Stimulated activated CD8-positive, alpha-beta memory T cell treated with anti-CD3 and anti-CD28 coated beads, Interleukin-7, amount 100 ng/mL, for 24 hours (primary cell): Measurements from ENCODE around the gene TMEM175.
"Not testable (repeated sequence)": the region's sequence is repeated elsewhere in the genome, so short reads cannot be mapped to it uniquely, and the experiment has no call there.

ENCODE experiments used
- DNase-seq: peaks from one replicate; pipeline ENCODE4 v3.0.0-alpha.2; 2020; ENCODE audit warnings: low read depth

Gene TMEM175

GRCh38 chr4:915041-915474 lies 17.2 kb upstream of the TMEM175 start:
- no peak for DNase-seq

- no peak for DNase-seq
These were observed 16.7 kb upstream of the TMEM175 start for GRCh38 chr4:915595-915994.

- no peak for DNase-seq
These were observed 14.8 kb upstream of the TMEM175 start for GRCh38 chr4:917466-917865.

GRCh38 chr4:917992-918391 lies 14.3 kb upstream of the TMEM175 start:
- no peak for DNase-seq

- not testable (repeated sequence) for DNase-seq
These were observed 13.7 kb upstream of the TMEM175 start for GRCh38 chr4:918591-918990.

GRCh38 chr4:919004-919680 lies 13.1 kb upstream of the TMEM175 start:
- DNase-seq: not testable (repeated sequence)

GRCh38 chr4:921830-922331 lies 10.4 kb upstream of the TMEM175 start:
- DNase-seq: no peak

GRCh38 chr4:924107-925096 lies 7.9 kb upstream of the TMEM175 start:
- no peak for DNase-seq

- DNase-seq: no peak
These were observed 7.1 kb upstream of the TMEM175 start for GRCh38 chr4:925171-925570.

- no peak for DNase-seq
These were observed 6.3 kb upstream of the TMEM175 start for GRCh38 chr4:925771-926500.

GRCh38 chr4:926538-926937 lies 5.7 kb upstream of the TMEM175 start:
- no peak for DNase-seq

GRCh38 chr4:927566-927965 lies 4.7 kb upstream of the TMEM175 start:
- not testable (repeated sequence) for DNase-seq

- DNase-seq: no peak
These were observed 3.0 kb upstream of the TMEM175 start for GRCh38 chr4:929096-929765.

GRCh38 chr4:930028-930551 lies 2.2 kb upstream of the TMEM175 start:
- DNase-seq: no peak

- no peak for DNase-seq
These were observed 1.4 kb upstream of the TMEM175 start for GRCh38 chr4:930827-931193.

GRCh38 chr4:931194-931959 lies 883 bp upstream of the TMEM175 start:
- DNase-seq: no peak

GRCh38 chr4:932713-933070 lies 432 bp downstream of the TMEM175 start:
- no peak for DNase-seq

GRCh38 chr4:939508-939907 lies 7.2 kb downstream of the TMEM175 start:
- DNase-seq: not testable (repeated sequence)

- no peak for DNase-seq
These were observed 13.2 kb downstream of the TMEM175 start for GRCh38 chr4:945274-946102.

GRCh38 chr4:946103-946450 lies 13.8 kb downstream of the TMEM175 start:
- no peak for DNase-seq
